GM23338 (cell line): Measurements from ENCODE around the gene AASDH. TPM values are rescaled to one million over a fixed set of nuclear protein-coding genes. Genes with fewer than 3 reads are reported as not detected.
A peak's percentile ranks its signal among the peaks of the same experiment; 100 is the strongest.

Experiments
- ATAC-seq: fragments of 200-7000 bp; cut with Tn5 transposase; 3 replicates; pipeline ENCODE4 v1.9.1; 2020
- DNase-seq: peaks from one replicate; pipeline ENCODE4 v3.0.0-alpha.2; 2015; ENCODE audit warnings: low spot score
- H2AFZ ChIP-seq: fragments of 200-600 bp; sonication (generic); 2 replicates; pipeline ENCODE4 v1.8.0; 2016; ENCODE audit warnings: antibody characterized with exemption, mild to moderate bottlenecking, moderate library complexity
- H3F3A ChIP-seq: fragments of 200-600 bp; sonication (generic); replicated peaks from 2 replicates; pipeline ENCODE4 v1.8.0; 2017; ENCODE audit warnings: antibody characterized with exemption, mixed run types, low read depth
- H3K27ac ChIP-seq: fragments of 200-600 bp; sonication (generic); 2 replicates; pipeline ENCODE4 v1.6.1; 2016; ENCODE audit warnings: low read depth
- H3K27me3 ChIP-seq: fragments of 200-600 bp; sonication (generic); 2 replicates; pipeline ENCODE4 v1.8.0; 2016; ENCODE audit warnings: mild to moderate bottlenecking, mixed run types, moderate library complexity; ENCODE audit not compliant: insufficient read depth
- H3K36me3 ChIP-seq: fragments of 200-600 bp; sonication (generic); 2 replicates; pipeline ENCODE4 v1.8.0; 2016; ENCODE audit warnings: mild to moderate bottlenecking; ENCODE audit not compliant: insufficient read depth
- H3K4me1 ChIP-seq: fragments of 200-600 bp; sonication (generic); 2 replicates; pipeline ENCODE4 v1.8.0; 2016; ENCODE audit warnings: mild to moderate bottlenecking, moderate library complexity; ENCODE audit not compliant: insufficient read depth
- H3K4me2 ChIP-seq: fragments of 200-600 bp; sonication (generic); 2 replicates; pipeline ENCODE4 v1.7.1; 2017; ENCODE audit warnings: mixed run types
- H3K4me3 ChIP-seq: fragments of 200-600 bp; sonication (generic); 2 replicates; pipeline ENCODE4 v1.6.1; 2016; ENCODE audit warnings: mixed run types
- H3K79me2 ChIP-seq: fragments of 200-600 bp; sonication (generic); replicated peaks from 2 replicates; pipeline ENCODE4 v1.8.0; 2017; ENCODE audit warnings: mild to moderate bottlenecking; ENCODE audit not compliant: insufficient read depth
- H3K9me2 ChIP-seq: fragments of 200-600 bp; sonication (generic); 2 replicates; pipeline ENCODE4 v1.8.0; 2017; ENCODE audit not compliant: insufficient read depth
- H4K20me1 ChIP-seq: fragments of 200-600 bp; sonication (generic); replicated peaks from 2 replicates; pipeline ENCODE4 v1.8.0; 2017; ENCODE audit warnings: mild to moderate bottlenecking; ENCODE audit not compliant: insufficient read depth
- H3K27ac Mint-ChIP-seq: 2 replicates; pipeline ENCODE4 v1.8.0; 2020; ENCODE audit warnings: inconsistent platforms, mild to moderate bottlenecking, moderate library complexity, mixed read lengths
- H3K27me3 Mint-ChIP-seq: 3 replicates; pipeline ENCODE4 v1.8.0; 2022; ENCODE audit warnings: low read depth, mild to moderate bottlenecking, moderate library complexity, mixed read lengths, inconsistent platforms; ENCODE audit not compliant: insufficient read depth, poor library complexity
- H3K36me3 Mint-ChIP-seq: 3 replicates; pipeline ENCODE4 v1.8.0; 2021; ENCODE audit warnings: low read depth, mild to moderate bottlenecking, inconsistent platforms, moderate library complexity, mixed read lengths
- H3K4me1 Mint-ChIP-seq: 3 replicates; pipeline ENCODE4 v1.8.0; 2020; ENCODE audit warnings: mild to moderate bottlenecking, inconsistent platforms, mixed read lengths
- H3K4me3 Mint-ChIP-seq: 3 replicates; pipeline ENCODE4 v1.8.0; 2021; ENCODE audit warnings: moderate library complexity, mild to moderate bottlenecking, inconsistent platforms, mixed read lengths
- H3K9me3 Mint-ChIP-seq: 3 replicates; pipeline ENCODE4 v1.8.0; 2020; ENCODE audit warnings: moderate library complexity, mild to moderate bottlenecking, inconsistent platforms, mixed read lengths
- CREB1 ChIP-seq: fragments of 250-450 bp; sonication (Bioruptor Pico); IDR thresholded peaks from 2 replicates; pipeline ENCODE4 v1.5.0; 2020; ENCODE audit warnings: low read depth, mild to moderate bottlenecking, moderate library complexity
- CTCF ChIP-seq, 2 experiments: fragments of 200-600 bp in 1 of 2; sonication (generic) in 1 of 2; conservative IDR thresholded peaks; 2 replicates each; pipeline versions ENCODE4 v1.5.1 to v1.6.1; 2016 to 2017; ENCODE audit warnings: antibody characterized with exemption in 2 of 2, low read depth in 2 of 2, mild to moderate bottlenecking in 2 of 2, moderate library complexity in 1 of 2
- NANOG ChIP-seq: IDR thresholded peaks from 2 replicates; pipeline ENCODE4 v1.6.1; 2016; ENCODE audit warnings: antibody characterized with exemption, borderline replicate concordance
- REST ChIP-seq: IDR thresholded peaks from one replicate; pipeline ENCODE4 v1.6.1; 2018; ENCODE audit warnings: antibody characterized with exemption; ENCODE audit not compliant: unreplicated experiment
- ZNF114 ChIP-seq: fragments of 250-450 bp; sonication (Bioruptor Pico); IDR thresholded peaks from 2 replicates; pipeline ENCODE4 v1.5.0; 2020; ENCODE audit warnings: mild to moderate bottlenecking, moderate library complexity
- polyA plus RNA-seq: library from polyadenylated mRNA; unstranded; fragments of >200 nt; fragmentation: Nextera tagmentation; extraction: Ambion mirVana; gene quantifications from 2 replicates; pipeline ENCODE4 v1.2.1, GENCODE V29; 2016
- total RNA-seq: library from RNA; depleted of rRNA; stranded (reverse); fragments of >200 nt; shearing (Covaris generic); gene quantifications from 2 replicates; pipeline ENCODE4 v1.2.3, GENCODE V29; 2014

The AASDH gene
- total and polyA plus RNA-seq, 2 experiments from 2014 or later, result 12.2 to 35.6 TPM

- ATAC-seq (no peak; the same call in 2 of the 3 replicates), DNase-seq (peak; percentile 56)
- peaks cover 23% of the 10 kb centered on the region for H4K20me1 ChIP-seq
- peaks cover 36% of the 10 kb centered on the region for H3K4me1 Mint-ChIP-seq
- no peaks in the 10 kb centered on the region for H3K36me3 ChIP-seq
- no peaks in the 10 kb centered on the region for H3K9me2 ChIP-seq
- no peaks in the 10 kb centered on the region for H3K27me3 ChIP-seq
- H3K9me3 Mint-ChIP-seq, result peaks cover 13% of the 10 kb centered on the region; the same call in 2 of the 3 replicates
- peak overlapping the region; percentile 68 for H3K4me2 ChIP-seq
- H3K4me3 Mint-ChIP-seq, result no peak overlapping the region
- H3F3A ChIP-seq, result no peaks in the 10 kb centered on the region
- peak overlapping the region; percentile 34 for H3K4me3 ChIP-seq
- TF ChIP-seq CTCF (conservative IDR thresholded peaks at IDR 0.05; ENCODE audit: low read depth in 2 of 2), result peak in 1 of 2 experiments; percentile 69; a peak in 3 of 4 replicates
- TF ChIP-seq CREB1 (CRISPR knock-in tag), result no peak
- H3K27ac Mint-ChIP-seq, result no peak overlapping the region
- peaks cover 100% of the 10 kb centered on the region for H3K79me2 ChIP-seq
- peaks cover 29% of the 10 kb centered on the region for H3K4me1 ChIP-seq
- peaks cover 43% of the 10 kb centered on the region for H3K36me3 Mint-ChIP-seq
- peak overlapping the region; percentile 27; the same call in 1 of the 2 replicates for H3K27ac ChIP-seq
- no peak overlapping the region for H2AFZ ChIP-seq
- no peaks in the 10 kb centered on the region for H3K27me3 Mint-ChIP-seq
Measured at GRCh38 chr4:56424697-56425514, 37.6 kb upstream of the AASDH start.

GRCh38 chr4:56424176-56424575, 36.9 kb upstream of the AASDH start:
- H3K9me3 Mint-ChIP-seq, result peaks cover 13% of the 10 kb centered on the region; the same call in 2 of the 3 replicates
- DNase-seq, result no peak
- peaks cover 47% of the 10 kb centered on the region for H3K36me3 Mint-ChIP-seq
- H3K4me3 ChIP-seq, result no peak overlapping the region
- peaks cover 22% of the 10 kb centered on the region for H4K20me1 ChIP-seq
- peaks cover 100% of the 10 kb centered on the region for H3K79me2 ChIP-seq
- peaks cover 26% of the 10 kb centered on the region for H3K4me1 ChIP-seq
- H2AFZ ChIP-seq, result no peak overlapping the region
- H3K4me2 ChIP-seq, result no peak overlapping the region
- H3K27me3 Mint-ChIP-seq, result no peaks in the 10 kb centered on the region
- H3F3A ChIP-seq, result no peaks in the 10 kb centered on the region
- no peaks in the 10 kb centered on the region for H3K36me3 ChIP-seq
- no peak overlapping the region for H3K27ac Mint-ChIP-seq
- H3K27me3 ChIP-seq, result no peaks in the 10 kb centered on the region
- no peak for ATAC-seq
- H3K9me2 ChIP-seq, result no peaks in the 10 kb centered on the region
- H3K27ac ChIP-seq, result no peak overlapping the region
- TF ChIP-seq REST (no peak), NANOG (no peak), ZNF114 (CRISPR knock-in tag) (no peak), CTCF (conservative IDR thresholded peaks at IDR 0.05; ENCODE audit: low read depth in 2 of 2) (no peak)
- peaks cover 32% of the 10 kb centered on the region for H3K4me1 Mint-ChIP-seq
- no peak overlapping the region for H3K4me3 Mint-ChIP-seq
